ENCODE measurements around the gene CDHR5.
A peak's percentile ranks its signal among the peaks of the same experiment; 100 is the strongest.

CDHR5 gene

GRCh38 chr11:623999-624704 lies 603 bp downstream of the CDHR5 start:
- DNase-seq (ENCODE audit: low read depth in 2 of 3, low spot score in 1 of 3), result no peak

- no peak for DNase-seq (ENCODE audit: low read depth in 2 of 3, low spot score in 1 of 3)
These were observed 1.3 kb downstream of the CDHR5 start for GRCh38 chr11:623349-623869.

GRCh38 chr11:621838-622237 lies 2.9 kb downstream of the CDHR5 start:
- DNase-seq (ENCODE audit: low read depth in 2 of 3, low spot score in 1 of 3), result no peak

- DNase-seq (ENCODE audit: low read depth in 2 of 3, low spot score in 1 of 3), result no peak
These were observed 3.6 kb downstream of the CDHR5 start for GRCh38 chr11:620935-621814.

- no peak for DNase-seq (ENCODE audit: low read depth in 2 of 3, low spot score in 1 of 3)
These were observed 4.6 kb downstream of the CDHR5 start for GRCh38 chr11:620201-620600.

GRCh38 chr11:619628-620050 lies 5.1 kb downstream of the CDHR5 start:
- DNase-seq (ENCODE audit: low read depth in 2 of 3, low spot score in 1 of 3), result no peak

GRCh38 chr11:618856-619627 lies 5.7 kb downstream of the CDHR5 start:
- no peak for DNase-seq (ENCODE audit: low read depth in 2 of 3, low spot score in 1 of 3)

GRCh38 chr11:617912-618682 lies 6.7 kb downstream of the CDHR5 start:
- DNase-seq (ENCODE audit: low read depth in 2 of 3, low spot score in 1 of 3), result no peak

- DNase-seq (ENCODE audit: low read depth in 2 of 3, low spot score in 1 of 3), result no peak
These were observed 7.4 kb downstream of the CDHR5 start for GRCh38 chr11:617199-617911.

- no peak for DNase-seq (ENCODE audit: low read depth in 2 of 3, low spot score in 1 of 3)
These were observed 8.2 kb downstream of the CDHR5 start for GRCh38 chr11:616320-617198.

- DNase-seq (ENCODE audit: low read depth in 2 of 3, low spot score in 1 of 3), result peak; percentile 74 to 87 (median 76)
These were observed 9.0 kb downstream of the CDHR5 start, which contains the start of gene IRF7 for GRCh38 chr11:615504-616319. Gene IRF7, minus strand, starts transcription at chr11:615950. Its CDS starts 586 bp downstream, at chr11:615364.

- DNase-seq (ENCODE audit: low read depth in 2 of 3, low spot score in 1 of 3), result no peak
These were observed 9.9 kb downstream of the CDHR5 start for GRCh38 chr11:614623-615503.

GRCh38 chr11:614021-614622 lies 10.6 kb downstream of the CDHR5 start:
- no peak for DNase-seq (ENCODE audit: low read depth in 2 of 3, low spot score in 1 of 3)

- peak; percentile 69 to 80 (median 76) for DNase-seq (ENCODE audit: low read depth in 2 of 3, low spot score in 1 of 3)
These were observed 11.3 kb downstream of the CDHR5 start for GRCh38 chr11:613369-613968.

- no peak for DNase-seq (ENCODE audit: low read depth in 2 of 3, low spot score in 1 of 3)
These were observed 11.8 kb downstream of the CDHR5 start for GRCh38 chr11:612961-613300.

- no peak for DNase-seq (ENCODE audit: low read depth in 2 of 3, low spot score in 1 of 3)
These were observed 12.4 kb downstream of the CDHR5 start for GRCh38 chr11:612201-612960.
